Liver (tissue), 9 donors: ENCODE measurements around the gene ZAP70. TPM values are rescaled to one million over a fixed set of nuclear protein-coding genes. Genes with fewer than 3 reads are reported as not detected.

ENCODE experiments used
- DNase-seq: peaks from one replicate; pipeline ENCODE4 v3.0.0-alpha.2; 2017; ENCODE audit warnings: low spot score
- H3K27ac ChIP-seq, 2 donors: one replicate each; pipeline ENCODE4 v1.7.0; 2013; ENCODE audit warnings: inconsistent platforms in 2 of 2, low read length in 2 of 2, control low read depth in 1 of 2, low read depth in 1 of 2, mild to moderate bottlenecking in 1 of 2
- H3K27me3 ChIP-seq, 4 donors: one replicate each; pipeline versions ENCODE4 v1.6.1 to v1.7.0; 2013; ENCODE audit warnings: low read length in 3 of 4, inconsistent platforms in 1 of 4, mild to moderate bottlenecking in 1 of 4, moderate library complexity in 1 of 4; ENCODE audit not compliant: control insufficient read depth in 4 of 4, insufficient read depth in 4 of 4
- H3K36me3 ChIP-seq, 4 donors: one replicate each; pipeline versions ENCODE4 v1.6.1 to v1.7.0; 2013; ENCODE audit warnings: low read length in 3 of 4, mild to moderate bottlenecking in 3 of 4, low read depth in 1 of 4, moderate library complexity in 1 of 4; ENCODE audit not compliant: control insufficient read depth in 4 of 4, insufficient read depth in 3 of 4
- H3K4me1 ChIP-seq, 4 donors: one replicate each; pipeline versions ENCODE4 v1.6.1 to v1.7.0; 2013; ENCODE audit warnings: low read length in 3 of 4, mild to moderate bottlenecking in 3 of 4, moderate library complexity in 1 of 4; ENCODE audit not compliant: control insufficient read depth in 4 of 4, insufficient read depth in 4 of 4
- H3K4me3 ChIP-seq, 3 donors: one replicate each; pipeline versions ENCODE4 v1.6.1 to v1.7.0; 2013; ENCODE audit warnings: low read length in 3 of 3, control low read depth in 1 of 3, low read depth in 1 of 3, mild to moderate bottlenecking in 1 of 3
- H3K9ac ChIP-seq, 2 donors: one replicate each; pipeline ENCODE4 v1.7.0; 2013; ENCODE audit warnings: low read length in 2 of 2, mild to moderate bottlenecking in 2 of 2, moderate library complexity in 2 of 2, control low read depth in 1 of 2, low read depth in 1 of 2
- H3K9me3 ChIP-seq, 4 donors: one replicate each; pipeline versions ENCODE4 v1.6.1 to v1.7.0; 2013; ENCODE audit warnings: low read length in 3 of 4; ENCODE audit not compliant: control insufficient read depth in 4 of 4
- EGR1 ChIP-seq, 2 donors: IDR thresholded peaks; 2 replicates each; pipeline ENCODE4 v1.6.1; 2016 to 2018; ENCODE audit warnings: antibody characterized with exemption in 2 of 2, low read depth in 2 of 2
- FOXA1 ChIP-seq: IDR thresholded peaks from 2 replicates; pipeline ENCODE4 v1.6.1; 2016; ENCODE audit warnings: antibody characterized with exemption
- FOXA2 ChIP-seq: IDR thresholded peaks from 2 replicates; pipeline ENCODE4 v1.6.1; 2016; ENCODE audit warnings: antibody characterized with exemption
- GABPA ChIP-seq, 2 donors: IDR thresholded peaks in 1 of 2; conservative IDR thresholded peaks in 1 of 2; 2 replicates each; pipeline ENCODE4 v1.6.1; 2016; ENCODE audit warnings: antibody characterized with exemption in 2 of 2, mild to moderate bottlenecking in 1 of 2, moderate library complexity in 1 of 2
- HNF4G ChIP-seq: IDR thresholded peaks from 2 replicates; pipeline ENCODE4 v1.6.1; 2016; ENCODE audit warnings: antibody characterized with exemption
- NR2F2 ChIP-seq: IDR thresholded peaks from 2 replicates; pipeline ENCODE4 v1.6.1; 2016; ENCODE audit warnings: antibody characterized with exemption
- RAD21 ChIP-seq, 2 donors: IDR thresholded peaks; 2 replicates each; pipeline ENCODE4 v1.6.1; 2016; ENCODE audit warnings: antibody characterized with exemption in 2 of 2, mild to moderate bottlenecking in 2 of 2
- SP1 ChIP-seq: IDR thresholded peaks from 2 replicates; pipeline ENCODE4 v1.6.1; 2018; ENCODE audit warnings: antibody characterized with exemption, mild to moderate bottlenecking
- TAF1 ChIP-seq: conservative IDR thresholded peaks from 2 replicates; pipeline ENCODE4 v1.6.1; 2016; ENCODE audit warnings: antibody characterized with exemption, mild to moderate bottlenecking
- YY1 ChIP-seq: IDR thresholded peaks from 2 replicates; pipeline ENCODE4 v1.6.1; 2016; ENCODE audit warnings: antibody characterized with exemption, mild to moderate bottlenecking
- WGBS: extraction: QIAGEN DNeasy Blood & Tissue Kit; methylation state at CpG from one replicate; pipeline ENCODE4 v1.1.7; 2013; 5-methylcytosine and 5-hydroxymethylcytosine counted together
- polyA plus RNA-seq, 2 donors: library from polyadenylated mRNA; stranded (reverse) in 1 of 2; unstranded in 1 of 2; fragments of 200-250 nt in 1 of 2; fragments of >200 nt in 1 of 2; fragmentation: Nextera tagmentation in 1 of 2; extraction: Ambion mirVana in 1 of 2; gene quantifications; one replicate each; pipeline versions ENCODE4 v1.2.1 to v1.2.3, GENCODE V29; 2013 to 2015
- total RNA-seq, 2 donors: library from RNA; depleted of rRNA; stranded (reverse); fragments of >200 nt; gene quantifications; one replicate each; pipeline ENCODE4 v1.2.3, GENCODE V29; 2014
- TF ChIP-seq, protein P1 (sequence below): fragments of 150-350 bp; IDR thresholded peaks from 2 replicates; pipeline ENCODE4 v1.5.1; 2017; ENCODE audit warnings: improper control_type of control experiment, low read depth, low read length; ENCODE audit not compliant: missing input control
- TF ChIP-seq, protein P2 (sequence below): IDR thresholded peaks from 2 replicates; pipeline ENCODE4 v1.6.1; 2016; ENCODE audit warnings: antibody characterized with exemption, mild to moderate bottlenecking
- TF ChIP-seq, protein P3 (sequence below): IDR thresholded peaks from 2 replicates; pipeline ENCODE4 v1.6.1; 2016; ENCODE audit warnings: antibody characterized with exemption
- TF ChIP-seq, protein P4 (sequence below): IDR thresholded peaks from 2 replicates; pipeline ENCODE4 v1.6.1; 2016; ENCODE audit warnings: antibody characterized with exemption
- TF ChIP-seq, protein P5 (sequence below): IDR thresholded peaks from 2 replicates; pipeline ENCODE4 v1.6.1; 2016; ENCODE audit warnings: antibody characterized with exemption
- donor health status: healthy.
- donor health status: healthy.
- donor health status: healthy.
- donor health status: healthy.
- donor health status: healthy.

The ZAP70 gene
- total and polyA plus RNA-seq, 4 donors = 1.2 to 4.9 (median 1.4) TPM

DNA sequence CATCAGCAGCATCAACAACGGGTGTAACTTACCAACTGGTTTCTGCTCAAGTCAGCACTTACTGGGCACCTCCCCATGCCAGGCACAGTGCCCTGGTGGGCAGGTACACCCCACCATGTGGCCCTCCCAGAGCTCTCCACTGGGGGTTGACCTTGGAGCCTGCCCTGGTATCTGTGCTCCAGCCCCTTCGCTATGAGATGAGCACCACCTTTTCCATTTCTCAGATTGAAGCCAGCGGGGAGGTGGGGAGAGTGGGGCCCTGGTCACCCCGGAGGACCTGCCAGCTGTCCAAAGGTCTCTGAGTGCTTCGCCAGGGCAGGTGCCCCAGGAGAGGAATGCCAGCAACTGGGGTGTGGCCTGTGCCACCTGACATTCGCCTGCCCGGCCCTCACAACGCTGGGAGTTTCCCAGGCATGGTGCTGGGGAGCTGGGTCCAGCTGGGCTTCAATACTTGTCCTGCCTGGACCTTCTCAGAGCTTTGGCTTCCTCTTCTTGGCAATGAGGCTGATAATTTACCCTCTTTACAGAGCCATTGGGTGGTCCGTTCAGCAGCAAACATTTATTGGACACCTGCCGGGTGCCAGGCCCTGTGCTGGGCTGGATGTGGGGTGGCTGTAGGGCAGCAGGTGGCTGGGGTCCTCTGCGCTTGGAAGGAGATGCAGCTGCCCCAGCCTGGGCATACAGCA is 5.9 kb upstream of the ZAP70 start:
- Histone ChIP-seq H3K36me3 (no peaks in the 10 kb centered on the region), H3K9me3 (no peaks in the 10 kb centered on the region), H3K27me3 (no peaks in the 10 kb centered on the region), H3K4me3 (no peak overlapping the region), H3K9ac (no peak overlapping the region), H3K4me1 (peaks cover 0 to 3% (median 0%) of the 10 kb centered on the region in 4 donors), H3K27ac (no peak overlapping the region)
- 69% methylated on average over 11 of the region's 11 CpGs for WGBS
- no peak for TF ChIP-seq HNF4G
- TF ChIP-seq, protein P1, sequence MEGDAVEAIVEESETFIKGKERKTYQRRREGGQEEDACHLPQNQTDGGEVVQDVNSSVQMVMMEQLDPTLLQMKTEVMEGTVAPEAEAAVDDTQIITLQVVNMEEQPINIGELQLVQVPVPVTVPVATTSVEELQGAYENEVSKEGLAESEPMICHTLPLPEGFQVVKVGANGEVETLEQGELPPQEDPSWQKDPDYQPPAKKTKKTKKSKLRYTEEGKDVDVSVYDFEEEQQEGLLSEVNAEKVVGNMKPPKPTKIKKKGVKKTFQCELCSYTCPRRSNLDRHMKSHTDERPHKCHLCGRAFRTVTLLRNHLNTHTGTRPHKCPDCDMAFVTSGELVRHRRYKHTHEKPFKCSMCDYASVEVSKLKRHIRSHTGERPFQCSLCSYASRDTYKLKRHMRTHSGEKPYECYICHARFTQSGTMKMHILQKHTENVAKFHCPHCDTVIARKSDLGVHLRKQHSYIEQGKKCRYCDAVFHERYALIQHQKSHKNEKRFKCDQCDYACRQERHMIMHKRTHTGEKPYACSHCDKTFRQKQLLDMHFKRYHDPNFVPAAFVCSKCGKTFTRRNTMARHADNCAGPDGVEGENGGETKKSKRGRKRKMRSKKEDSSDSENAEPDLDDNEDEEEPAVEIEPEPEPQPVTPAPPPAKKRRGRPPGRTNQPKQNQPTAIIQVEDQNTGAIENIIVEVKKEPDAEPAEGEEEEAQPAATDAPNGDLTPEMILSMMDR = no peak
- DNase-seq = no peak

DNA sequence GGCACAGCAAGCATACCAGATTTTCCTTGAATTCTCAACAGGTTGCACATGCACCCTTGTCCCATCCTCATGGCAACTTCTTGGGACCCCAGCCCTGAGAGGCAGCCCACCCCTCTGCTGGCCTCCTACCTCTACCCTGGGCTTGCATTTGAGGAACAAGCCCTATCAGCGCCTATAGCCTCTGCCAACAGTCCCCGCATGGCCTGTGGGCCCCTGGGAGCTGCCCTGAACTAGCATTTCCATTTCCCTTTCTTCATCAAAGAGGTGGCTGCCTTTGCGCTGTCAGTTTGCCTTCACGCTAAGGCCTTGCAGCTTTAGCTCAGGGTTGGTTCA is 5.4 kb upstream of the ZAP70 start:
- 83% methylated on average over 4 of the region's 4 CpGs for WGBS
- DNase-seq = no peak

DNA sequence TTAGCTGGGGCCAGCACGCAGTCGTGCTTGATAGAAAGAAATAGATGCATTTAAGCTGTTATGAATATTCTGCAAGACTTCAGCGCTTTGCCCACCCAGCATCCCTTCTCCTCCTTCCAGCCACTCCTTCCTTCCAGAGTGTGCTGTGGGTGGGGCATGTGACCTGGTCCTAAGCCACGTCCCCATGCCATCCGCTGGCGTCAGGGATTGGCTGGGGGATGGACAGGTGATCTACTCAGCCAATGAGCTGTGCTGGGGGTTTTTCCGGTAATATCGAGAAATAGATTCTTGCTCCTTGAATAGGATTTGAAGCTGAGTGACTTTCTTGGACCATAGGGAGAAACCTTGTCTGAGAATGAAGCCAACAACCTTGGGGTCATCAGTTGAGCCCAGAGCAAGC is 4.8 kb upstream of the ZAP70 start:
- TF ChIP-seq NR2F2 = no peak
- TF ChIP-seq, protein P2, sequence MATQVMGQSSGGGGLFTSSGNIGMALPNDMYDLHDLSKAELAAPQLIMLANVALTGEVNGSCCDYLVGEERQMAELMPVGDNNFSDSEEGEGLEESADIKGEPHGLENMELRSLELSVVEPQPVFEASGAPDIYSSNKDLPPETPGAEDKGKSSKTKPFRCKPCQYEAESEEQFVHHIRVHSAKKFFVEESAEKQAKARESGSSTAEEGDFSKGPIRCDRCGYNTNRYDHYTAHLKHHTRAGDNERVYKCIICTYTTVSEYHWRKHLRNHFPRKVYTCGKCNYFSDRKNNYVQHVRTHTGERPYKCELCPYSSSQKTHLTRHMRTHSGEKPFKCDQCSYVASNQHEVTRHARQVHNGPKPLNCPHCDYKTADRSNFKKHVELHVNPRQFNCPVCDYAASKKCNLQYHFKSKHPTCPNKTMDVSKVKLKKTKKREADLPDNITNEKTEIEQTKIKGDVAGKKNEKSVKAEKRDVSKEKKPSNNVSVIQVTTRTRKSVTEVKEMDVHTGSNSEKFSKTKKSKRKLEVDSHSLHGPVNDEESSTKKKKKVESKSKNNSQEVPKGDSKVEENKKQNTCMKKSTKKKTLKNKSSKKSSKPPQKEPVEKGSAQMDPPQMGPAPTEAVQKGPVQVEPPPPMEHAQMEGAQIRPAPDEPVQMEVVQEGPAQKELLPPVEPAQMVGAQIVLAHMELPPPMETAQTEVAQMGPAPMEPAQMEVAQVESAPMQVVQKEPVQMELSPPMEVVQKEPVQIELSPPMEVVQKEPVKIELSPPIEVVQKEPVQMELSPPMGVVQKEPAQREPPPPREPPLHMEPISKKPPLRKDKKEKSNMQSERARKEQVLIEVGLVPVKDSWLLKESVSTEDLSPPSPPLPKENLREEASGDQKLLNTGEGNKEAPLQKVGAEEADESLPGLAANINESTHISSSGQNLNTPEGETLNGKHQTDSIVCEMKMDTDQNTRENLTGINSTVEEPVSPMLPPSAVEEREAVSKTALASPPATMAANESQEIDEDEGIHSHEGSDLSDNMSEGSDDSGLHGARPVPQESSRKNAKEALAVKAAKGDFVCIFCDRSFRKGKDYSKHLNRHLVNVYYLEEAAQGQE = no peak
- TF ChIP-seq, protein P3, sequence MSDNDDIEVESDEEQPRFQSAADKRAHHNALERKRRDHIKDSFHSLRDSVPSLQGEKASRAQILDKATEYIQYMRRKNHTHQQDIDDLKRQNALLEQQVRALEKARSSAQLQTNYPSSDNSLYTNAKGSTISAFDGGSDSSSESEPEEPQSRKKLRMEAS = no peak
- no peak for TF ChIP-seq SP1
- no peak for TF ChIP-seq TAF1
- TF ChIP-seq FOXA1 = no peak
- TF ChIP-seq, protein P1 = no peak
- TF ChIP-seq, protein P4, sequence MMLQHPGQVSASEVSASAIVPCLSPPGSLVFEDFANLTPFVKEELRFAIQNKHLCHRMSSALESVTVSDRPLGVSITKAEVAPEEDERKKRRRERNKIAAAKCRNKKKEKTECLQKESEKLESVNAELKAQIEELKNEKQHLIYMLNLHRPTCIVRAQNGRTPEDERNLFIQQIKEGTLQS = no peak
- TF ChIP-seq, protein P5, sequence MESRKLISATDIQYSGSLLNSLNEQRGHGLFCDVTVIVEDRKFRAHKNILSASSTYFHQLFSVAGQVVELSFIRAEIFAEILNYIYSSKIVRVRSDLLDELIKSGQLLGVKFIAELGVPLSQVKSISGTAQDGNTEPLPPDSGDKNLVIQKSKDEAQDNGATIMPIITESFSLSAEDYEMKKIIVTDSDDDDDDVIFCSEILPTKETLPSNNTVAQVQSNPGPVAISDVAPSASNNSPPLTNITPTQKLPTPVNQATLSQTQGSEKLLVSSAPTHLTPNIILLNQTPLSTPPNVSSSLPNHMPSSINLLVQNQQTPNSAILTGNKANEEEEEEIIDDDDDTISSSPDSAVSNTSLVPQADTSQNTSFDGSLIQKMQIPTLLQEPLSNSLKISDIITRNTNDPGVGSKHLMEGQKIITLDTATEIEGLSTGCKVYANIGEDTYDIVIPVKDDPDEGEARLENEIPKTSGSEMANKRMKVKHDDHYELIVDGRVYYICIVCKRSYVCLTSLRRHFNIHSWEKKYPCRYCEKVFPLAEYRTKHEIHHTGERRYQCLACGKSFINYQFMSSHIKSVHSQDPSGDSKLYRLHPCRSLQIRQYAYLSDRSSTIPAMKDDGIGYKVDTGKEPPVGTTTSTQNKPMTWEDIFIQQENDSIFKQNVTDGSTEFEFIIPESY = no peak
- no peak for TF ChIP-seq GABPA (IDR thresholded peaks at IDR 0.05 in 1 of 2, conservative IDR thresholded peaks at IDR 0.05 in 1 of 2)
- Histone ChIP-seq H3K27ac (no peak overlapping the region), H3K4me3 (no peak overlapping the region), H3K36me3 (no peaks in the 10 kb centered on the region), H3K9ac (no peak overlapping the region), H3K4me1 (peaks cover 0 to 3% (median 0%) of the 10 kb centered on the region in 4 donors), H3K27me3 (no peaks in the 10 kb centered on the region), H3K9me3 (no peaks in the 10 kb centered on the region)
- DNase-seq = no peak
- WGBS = 92% methylated on average over 8 of the region's 8 CpGs

More for the DNA sequence above, 5.4 kb upstream of the ZAP70 start:
- Histone ChIP-seq H3K4me1 (peaks cover 0 to 3% (median 0%) of the 10 kb centered on the region in 4 donors), H3K27ac (no peak overlapping the region), H3K36me3 (no peaks in the 10 kb centered on the region), H3K4me3 (no peak overlapping the region), H3K27me3 (no peaks in the 10 kb centered on the region), H3K9ac (no peak overlapping the region), H3K9me3 (no peaks in the 10 kb centered on the region)
- no peak for TF ChIP-seq SP1
- no peak for TF ChIP-seq TAF1
- no peak for TF ChIP-seq NR2F2
- no peak for TF ChIP-seq RAD21 (IDR thresholded peaks at IDR 0.05)
- no peak for TF ChIP-seq YY1
- no peak for TF ChIP-seq FOXA2
- no peak for TF ChIP-seq EGR1 (IDR thresholded peaks at IDR 0.05; ENCODE audit: low read depth in 2 of 2)
